H1 (cell line): ENCODE measurements around the gene MYO5A. TPM values are rescaled to one million over a fixed set of nuclear protein-coding genes. Genes with fewer than 3 reads are reported as not detected.

Source experiments
- HDAC6 ChIP-seq: IDR thresholded peaks from one replicate; pipeline ENCODE4 v1.7.1; 2012; ENCODE audit warnings: low read depth, mild to moderate bottlenecking, inconsistent platforms, low read length, moderate library complexity
- NANOG ChIP-seq: IDR thresholded peaks from 2 replicates; pipeline ENCODE4 v1.6.1; 2011; ENCODE audit warnings: low read length, low read depth, mild to moderate bottlenecking, inconsistent platforms; ENCODE audit not compliant: insufficient read depth, poor library complexity, severe bottlenecking
- polyA plus RNA-seq, 7 experiments: library from polyadenylated mRNA; depleted of rRNA in 3 of 7; stranded (reverse) in 5 of 7; unstranded in 2 of 7; fragments of >200 nt in 5 of 7; fragments of 200-250 nt in 2 of 7; gene quantifications; 1 replicate in 5 of 7; 2 replicates in 1 of 7; 4 replicates in 1 of 7; pipeline versions ENCODE4 v1.2.1 to v1.2.3, GENCODE V29; 2011 to 2013; ENCODE audit warnings: missing spikeins in 2 of 7, mixed read lengths in 2 of 7
- total RNA-seq: library from RNA; stranded (reverse); fragmentation: NEBNext Ultra II Directional; extraction: Animal tissue kit (Norgen Biotek cat#: 25700); gene quantifications from 2 replicates; pipeline ENCODE4 v1.2.1, GENCODE V29; 2021
- TF ChIP-seq, protein P1 (sequence below): fragments of 300-600 bp; sonication (generic); IDR thresholded peaks from 2 replicates; pipeline ENCODE4 v1.7.1; 2012; ENCODE audit warnings: low read length, moderate library complexity, mild to moderate bottlenecking, inconsistent platforms; ENCODE audit not compliant: insufficient replicate concordance

MYO5A gene
- total and polyA plus RNA-seq, 2 of the 8 experiments (the other 6 are each of a cell fraction or from before 2014, with no cell fraction given) = 11.4 to 24.7 TPM

DNA sequence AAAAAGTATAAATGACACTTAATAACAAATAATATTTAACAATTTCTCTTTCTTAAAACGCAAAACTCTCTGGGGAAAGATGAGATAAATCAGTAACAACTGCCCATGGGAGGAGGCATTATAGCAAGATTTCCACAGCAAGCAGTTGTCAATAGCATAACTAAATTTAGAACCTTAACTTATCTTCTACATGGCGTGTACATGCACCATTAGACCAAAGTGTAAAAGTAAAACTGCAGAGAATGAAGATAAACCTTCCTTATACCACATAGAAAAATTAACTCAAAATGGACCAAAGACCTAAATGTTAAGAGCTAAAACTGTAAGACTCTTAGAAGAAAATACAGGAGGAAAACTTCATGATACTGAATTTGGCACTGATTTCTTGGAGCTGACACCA, 39.9 kb downstream of the MYO5A start (continued):
- TF ChIP-seq, protein P1, sequence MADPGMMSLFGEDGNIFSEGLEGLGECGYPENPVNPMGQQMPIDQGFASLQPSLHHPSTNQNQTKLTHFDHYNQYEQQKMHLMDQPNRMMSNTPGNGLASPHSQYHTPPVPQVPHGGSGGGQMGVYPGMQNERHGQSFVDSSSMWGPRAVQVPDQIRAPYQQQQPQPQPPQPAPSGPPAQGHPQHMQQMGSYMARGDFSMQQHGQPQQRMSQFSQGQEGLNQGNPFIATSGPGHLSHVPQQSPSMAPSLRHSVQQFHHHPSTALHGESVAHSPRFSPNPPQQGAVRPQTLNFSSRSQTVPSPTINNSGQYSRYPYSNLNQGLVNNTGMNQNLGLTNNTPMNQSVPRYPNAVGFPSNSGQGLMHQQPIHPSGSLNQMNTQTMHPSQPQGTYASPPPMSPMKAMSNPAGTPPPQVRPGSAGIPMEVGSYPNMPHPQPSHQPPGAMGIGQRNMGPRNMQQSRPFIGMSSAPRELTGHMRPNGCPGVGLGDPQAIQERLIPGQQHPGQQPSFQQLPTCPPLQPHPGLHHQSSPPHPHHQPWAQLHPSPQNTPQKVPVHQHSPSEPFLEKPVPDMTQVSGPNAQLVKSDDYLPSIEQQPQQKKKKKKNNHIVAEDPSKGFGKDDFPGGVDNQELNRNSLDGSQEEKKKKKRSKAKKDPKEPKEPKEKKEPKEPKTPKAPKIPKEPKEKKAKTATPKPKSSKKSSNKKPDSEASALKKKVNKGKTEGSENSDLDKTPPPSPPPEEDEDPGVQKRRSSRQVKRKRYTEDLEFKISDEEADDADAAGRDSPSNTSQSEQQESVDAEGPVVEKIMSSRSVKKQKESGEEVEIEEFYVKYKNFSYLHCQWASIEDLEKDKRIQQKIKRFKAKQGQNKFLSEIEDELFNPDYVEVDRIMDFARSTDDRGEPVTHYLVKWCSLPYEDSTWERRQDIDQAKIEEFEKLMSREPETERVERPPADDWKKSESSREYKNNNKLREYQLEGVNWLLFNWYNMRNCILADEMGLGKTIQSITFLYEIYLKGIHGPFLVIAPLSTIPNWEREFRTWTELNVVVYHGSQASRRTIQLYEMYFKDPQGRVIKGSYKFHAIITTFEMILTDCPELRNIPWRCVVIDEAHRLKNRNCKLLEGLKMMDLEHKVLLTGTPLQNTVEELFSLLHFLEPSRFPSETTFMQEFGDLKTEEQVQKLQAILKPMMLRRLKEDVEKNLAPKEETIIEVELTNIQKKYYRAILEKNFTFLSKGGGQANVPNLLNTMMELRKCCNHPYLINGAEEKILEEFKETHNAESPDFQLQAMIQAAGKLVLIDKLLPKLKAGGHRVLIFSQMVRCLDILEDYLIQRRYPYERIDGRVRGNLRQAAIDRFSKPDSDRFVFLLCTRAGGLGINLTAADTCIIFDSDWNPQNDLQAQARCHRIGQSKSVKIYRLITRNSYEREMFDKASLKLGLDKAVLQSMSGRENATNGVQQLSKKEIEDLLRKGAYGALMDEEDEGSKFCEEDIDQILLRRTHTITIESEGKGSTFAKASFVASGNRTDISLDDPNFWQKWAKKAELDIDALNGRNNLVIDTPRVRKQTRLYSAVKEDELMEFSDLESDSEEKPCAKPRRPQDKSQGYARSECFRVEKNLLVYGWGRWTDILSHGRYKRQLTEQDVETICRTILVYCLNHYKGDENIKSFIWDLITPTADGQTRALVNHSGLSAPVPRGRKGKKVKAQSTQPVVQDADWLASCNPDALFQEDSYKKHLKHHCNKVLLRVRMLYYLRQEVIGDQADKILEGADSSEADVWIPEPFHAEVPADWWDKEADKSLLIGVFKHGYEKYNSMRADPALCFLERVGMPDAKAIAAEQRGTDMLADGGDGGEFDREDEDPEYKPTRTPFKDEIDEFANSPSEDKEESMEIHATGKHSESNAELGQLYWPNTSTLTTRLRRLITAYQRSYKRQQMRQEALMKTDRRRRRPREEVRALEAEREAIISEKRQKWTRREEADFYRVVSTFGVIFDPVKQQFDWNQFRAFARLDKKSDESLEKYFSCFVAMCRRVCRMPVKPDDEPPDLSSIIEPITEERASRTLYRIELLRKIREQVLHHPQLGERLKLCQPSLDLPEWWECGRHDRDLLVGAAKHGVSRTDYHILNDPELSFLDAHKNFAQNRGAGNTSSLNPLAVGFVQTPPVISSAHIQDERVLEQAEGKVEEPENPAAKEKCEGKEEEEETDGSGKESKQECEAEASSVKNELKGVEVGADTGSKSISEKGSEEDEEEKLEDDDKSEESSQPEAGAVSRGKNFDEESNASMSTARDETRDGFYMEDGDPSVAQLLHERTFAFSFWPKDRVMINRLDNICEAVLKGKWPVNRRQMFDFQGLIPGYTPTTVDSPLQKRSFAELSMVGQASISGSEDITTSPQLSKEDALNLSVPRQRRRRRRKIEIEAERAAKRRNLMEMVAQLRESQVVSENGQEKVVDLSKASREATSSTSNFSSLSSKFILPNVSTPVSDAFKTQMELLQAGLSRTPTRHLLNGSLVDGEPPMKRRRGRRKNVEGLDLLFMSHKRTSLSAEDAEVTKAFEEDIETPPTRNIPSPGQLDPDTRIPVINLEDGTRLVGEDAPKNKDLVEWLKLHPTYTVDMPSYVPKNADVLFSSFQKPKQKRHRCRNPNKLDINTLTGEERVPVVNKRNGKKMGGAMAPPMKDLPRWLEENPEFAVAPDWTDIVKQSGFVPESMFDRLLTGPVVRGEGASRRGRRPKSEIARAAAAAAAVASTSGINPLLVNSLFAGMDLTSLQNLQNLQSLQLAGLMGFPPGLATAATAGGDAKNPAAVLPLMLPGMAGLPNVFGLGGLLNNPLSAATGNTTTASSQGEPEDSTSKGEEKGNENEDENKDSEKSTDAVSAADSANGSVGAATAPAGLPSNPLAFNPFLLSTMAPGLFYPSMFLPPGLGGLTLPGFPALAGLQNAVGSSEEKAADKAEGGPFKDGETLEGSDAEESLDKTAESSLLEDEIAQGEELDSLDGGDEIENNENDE = no peak
- TF ChIP-seq HDAC6 = no peak
- TF ChIP-seq NANOG = no peak
